Panc1 (cell line): ENCODE results near the gene CDC5L.

Experiments
- CTCF ChIP-seq: fragments of 450-650 bp; IDR thresholded peaks from 2 replicates; pipeline ENCODE4 v1.5.1; 2017; ENCODE audit warnings: mild to moderate bottlenecking
- POLR2AphosphoS5 ChIP-seq: IDR thresholded peaks from 2 replicates; pipeline ENCODE4 v1.6.1; 2012; ENCODE audit warnings: mild to moderate bottlenecking, low read depth, low read length, moderate library complexity
- REST ChIP-seq, 2 experiments: IDR thresholded peaks; 2 replicates each; pipeline ENCODE4 v1.6.1; 2011 to 2012; ENCODE audit warnings: low read depth in 2 of 2, control low read depth in 1 of 2, low read length in 1 of 2, mild to moderate bottlenecking in 1 of 2, moderate library complexity in 1 of 2; ENCODE audit not compliant: insufficient read depth in 1 of 2
- SIN3A ChIP-seq: IDR thresholded peaks from 2 replicates; pipeline ENCODE4 v1.6.1; 2012; ENCODE audit warnings: low read depth, mild to moderate bottlenecking, low read length, moderate library complexity, borderline replicate concordance; ENCODE audit not compliant: insufficient read depth
- TCF7L2 ChIP-seq: IDR thresholded peaks from 2 replicates; pipeline ENCODE4 v1.6.1; 2011; ENCODE audit warnings: mild to moderate bottlenecking, low read depth, low read length, inconsistent platforms

GRCh38 chr6:44428682-44429081 lies 41.2 kb downstream of the CDC5L start:
- TF ChIP-seq REST (IDR thresholded peaks at IDR 0.05; ENCODE audit: insufficient read depth in 1 of 2, low read depth in 2 of 2, low read length in 1 of 2) (no peak), TCF7L2 (no peak), CTCF (no peak), POLR2AphosphoS5 (no peak), SIN3A (no peak)
